GM12891 (cell line): ENCODE measurements around the gene PCMTD2.
"Not testable (repeated sequence)": the region's sequence is repeated elsewhere in the genome, so short reads cannot be mapped to it uniquely, and the experiment has no call there.

Experiments used
- POLR2A ChIP-seq: IDR thresholded peaks from 2 replicates; pipeline ENCODE4 v1.6.1; 2011; ENCODE audit warnings: low read depth, low read length, control low read depth
- POLR2AphosphoS5 ChIP-seq: IDR thresholded peaks from 2 replicates; pipeline ENCODE4 v1.6.1; 2011; ENCODE audit warnings: low read depth, low read length, control low read depth
- TAF1 ChIP-seq: IDR thresholded peaks from 2 replicates; pipeline ENCODE4 v1.6.1; 2011; ENCODE audit warnings: low read depth, low read length, control low read depth

- TF ChIP-seq POLR2AphosphoS5, POLR2A, TAF1: not testable (repeated sequence)
Observed at GRCh38 chr20:64315381-64315780, 59.8 kb downstream of the PCMTD2 start.
